ENCODE results near the gene NKAIN4. TPM values are rescaled to one million over a fixed set of nuclear protein-coding genes. Genes with fewer than 3 reads are reported as not detected.
A peak's percentile ranks its signal among the peaks of the same experiment; 100 is the strongest.

Gene NKAIN4
- total RNA-seq, 1 donor from 2014 or later, result 16.1 TPM

- H3K27me3 Mint-ChIP-seq (ENCODE audit: low read depth), result no peaks in the 10 kb centered on the region
Observed at GRCh38 chr20:63287697-63288580, 33.7 kb upstream of the NKAIN4 start.

GRCh38 chr20:63286781-63287696 lies 32.8 kb upstream of the NKAIN4 start:
- no peak for TF ChIP-seq CTCF (IDR thresholded peaks at IDR 0.05; ENCODE audit: unreplicated experiment)
- Mint-ChIP-seq H3K27me3 (ENCODE audit: low read depth) (no peaks in the 10 kb centered on the region), H3K36me3 (peaks cover 4% of the 10 kb centered on the region), H3K4me1 (no peaks in the 10 kb centered on the region), H3K4me3 (no peak overlapping the region), H3K27ac (peak overlapping the region; percentile 34), H3K9me3 (no peaks in the 10 kb centered on the region)
- DNase-seq (ENCODE audit: low spot score in 2 of 2, unreplicated experiment in 2 of 2), result no peak

More at GRCh38 chr20:63287697-63288580, 33.7 kb upstream of the NKAIN4 start:
- Mint-ChIP-seq H3K36me3 (peaks cover 4% of the 10 kb centered on the region), H3K9me3 (no peaks in the 10 kb centered on the region), H3K4me3 (no peak overlapping the region), H3K27ac (no peak overlapping the region), H3K4me1 (no peaks in the 10 kb centered on the region)
- DNase-seq (ENCODE audit: low spot score in 2 of 2, unreplicated experiment in 2 of 2), result no peak
- TF ChIP-seq CTCF (IDR thresholded peaks at IDR 0.05; ENCODE audit: unreplicated experiment), result no peak

DNA sequence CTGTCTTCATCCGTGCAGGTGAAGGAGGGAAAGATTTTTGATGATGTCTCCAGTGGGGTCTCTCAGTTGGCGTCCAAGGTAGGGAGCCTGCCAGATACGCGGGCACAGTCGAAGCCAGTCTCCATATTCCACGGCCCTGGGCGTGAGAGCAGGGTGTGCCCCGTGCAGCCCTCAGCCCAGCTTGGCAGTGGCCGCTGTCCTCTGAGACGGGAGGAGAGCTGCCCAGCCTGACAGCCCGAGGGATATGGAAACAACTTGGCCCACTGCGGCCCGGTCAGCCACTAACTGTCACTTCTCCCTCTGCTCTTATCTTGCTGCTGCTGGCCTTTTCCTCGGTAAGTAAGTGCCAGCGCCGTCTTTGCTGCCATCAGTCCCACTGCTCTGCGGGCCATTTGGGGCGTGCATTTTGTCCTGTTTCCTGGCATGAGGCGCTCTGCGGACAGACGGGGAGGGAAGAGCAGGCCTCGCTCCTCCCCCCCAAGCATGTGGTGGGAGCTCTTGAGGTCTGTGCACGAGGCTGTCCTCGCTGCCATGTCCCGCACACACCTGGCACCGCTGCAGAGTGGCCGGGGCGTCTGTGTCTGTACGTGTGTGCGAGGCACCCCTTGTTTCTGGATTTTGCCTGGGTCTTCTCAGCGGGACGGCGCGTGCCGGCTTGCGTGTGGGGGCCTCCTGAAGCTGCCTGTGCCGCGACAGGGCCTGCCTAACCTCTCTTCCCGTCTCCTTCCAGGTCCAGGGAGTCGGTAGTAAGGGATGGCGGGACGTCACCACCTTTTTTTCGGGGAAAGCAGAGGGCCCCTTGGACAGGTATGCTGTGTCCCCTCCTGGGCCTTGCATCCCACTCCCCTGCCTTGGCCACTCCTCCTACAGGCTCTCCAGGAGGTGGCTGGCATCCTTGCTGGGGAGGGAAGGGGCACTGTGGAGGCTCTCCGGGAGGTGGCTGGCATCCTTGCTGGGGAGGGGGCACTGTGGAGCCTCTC lies 31.7 kb upstream of the NKAIN4 start:
- DNase-seq (ENCODE audit: low spot score in 2 of 2, unreplicated experiment in 2 of 2), result no peak
- Mint-ChIP-seq H3K27me3 (ENCODE audit: low read depth) (no peaks in the 10 kb centered on the region), H3K36me3 (peaks cover 4% of the 10 kb centered on the region), H3K4me3 (no peak overlapping the region), H3K9me3 (no peaks in the 10 kb centered on the region), H3K4me1 (no peaks in the 10 kb centered on the region), H3K27ac (no peak overlapping the region)
- TF ChIP-seq CTCF (IDR thresholded peaks at IDR 0.05; ENCODE audit: unreplicated experiment), result no peak

DNA sequence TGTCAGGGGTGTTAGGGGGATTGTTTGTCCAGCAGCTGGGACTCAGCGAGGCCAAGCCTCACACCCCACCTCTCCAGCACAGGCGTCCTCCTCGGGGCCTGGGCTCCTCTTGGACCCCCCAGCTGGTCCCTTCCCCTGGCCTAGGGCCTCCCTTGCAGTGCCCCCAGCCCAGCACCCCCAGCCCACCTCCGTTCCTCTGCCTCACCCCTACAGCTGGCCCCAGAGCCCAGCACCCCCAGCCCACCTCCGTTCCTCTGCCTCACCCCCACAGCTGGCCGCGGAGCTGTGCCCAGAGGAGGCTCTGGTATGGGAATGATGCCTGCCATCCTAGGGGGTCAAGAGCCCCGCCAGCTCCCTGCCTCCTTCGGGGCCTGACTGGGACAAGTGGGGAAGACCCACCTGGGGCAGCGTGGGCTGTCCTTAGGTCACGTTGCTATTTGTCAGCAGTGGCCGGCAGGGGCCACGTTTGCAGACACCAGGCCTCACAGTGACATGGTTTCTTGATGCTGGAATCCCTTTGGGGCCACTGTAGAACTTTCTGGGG lies 30.8 kb upstream of the NKAIN4 start:
- Mint-ChIP-seq H3K4me3 (no peak overlapping the region), H3K4me1 (no peaks in the 10 kb centered on the region), H3K9me3 (no peaks in the 10 kb centered on the region), H3K36me3 (peaks cover 4% of the 10 kb centered on the region), H3K27ac (no peak overlapping the region), H3K27me3 (ENCODE audit: low read depth) (no peaks in the 10 kb centered on the region)
- DNase-seq (ENCODE audit: low spot score in 2 of 2, unreplicated experiment in 2 of 2), result no peak
- TF ChIP-seq CTCF (IDR thresholded peaks at IDR 0.05; ENCODE audit: unreplicated experiment), result no peak

GRCh38 chr20:63284544-63284949 lies 30.3 kb upstream of the NKAIN4 start:
- Mint-ChIP-seq H3K36me3 (peaks cover 4% of the 10 kb centered on the region), H3K9me3 (no peaks in the 10 kb centered on the region), H3K4me3 (no peak overlapping the region), H3K4me1 (no peaks in the 10 kb centered on the region), H3K27ac (no peak overlapping the region), H3K27me3 (ENCODE audit: low read depth) (no peaks in the 10 kb centered on the region)
- no peak for TF ChIP-seq CTCF (IDR thresholded peaks at IDR 0.05; ENCODE audit: unreplicated experiment)
- no peak for DNase-seq (ENCODE audit: low spot score in 2 of 2, unreplicated experiment in 2 of 2)
